Right lobe of liver (tissue), 6 donors: Measurements from ENCODE around the gene ANKRD44. TPM values are rescaled to one million over a fixed set of nuclear protein-coding genes. Genes with fewer than 3 reads are reported as not detected.

ENCODE experiments used
- ATAC-seq, 4 donors: fragments of 200-7000 bp; cut with Tn5 transposase; one replicate each; pipeline ENCODE4 v1.9.1; 2020; ENCODE audit warnings: mild to moderate bottlenecking in 4 of 4, moderate library complexity in 4 of 4
- DNase-seq, 3 donors: peaks; one replicate each; pipeline ENCODE4 v3.0.0-alpha.2; 2020
- H3K27ac ChIP-seq, 3 donors: fragments of 200-600 bp; one replicate each; pipeline ENCODE4 v1.8.0; 2022
- H3K27me3 ChIP-seq, 2 donors: fragments of 200-600 bp; one replicate each; pipeline ENCODE4 v1.8.0; 2022
- H3K36me3 ChIP-seq, 4 donors: fragments of 200-600 bp; sonication (generic) in 1 of 4; one replicate each; pipeline versions ENCODE4 v1.5.1 to v1.8.0; 2017 to 2022; ENCODE audit warnings: control low read depth in 1 of 4
- H3K4me1 ChIP-seq, 4 donors: fragments of 200-600 bp; sonication (generic) in 1 of 4; one replicate each; pipeline versions ENCODE4 v1.5.1 to v1.8.0; 2017 to 2022; ENCODE audit warnings: control low read depth in 1 of 4
- H3K4me3 ChIP-seq, 3 donors: fragments of 200-600 bp; one replicate each; pipeline ENCODE4 v1.8.0; 2022
- H3K9me3 ChIP-seq, 4 donors: fragments of 200-600 bp; sonication (generic) in 1 of 4; one replicate each; pipeline versions ENCODE4 v1.5.1 to v1.8.0; 2017 to 2022; ENCODE audit warnings: control low read depth in 1 of 4
- CTCF ChIP-seq, 4 donors: fragments of 200-600 bp in 3 of 4; fragments of 450-650 bp in 1 of 4; IDR thresholded peaks; one replicate each; pipeline versions ENCODE4 v1.5.1 to v1.8.0; 2016 to 2022; ENCODE audit warnings: antibody characterized with exemption in 4 of 4, mild to moderate bottlenecking in 2 of 4
- POLR2A ChIP-seq: fragments of 450-650 bp; IDR thresholded peaks from one replicate; pipeline ENCODE4 v1.6.1; 2017; ENCODE audit warnings: antibody characterized with exemption, mild to moderate bottlenecking
- WGBS: methylation state at CpG from one replicate; pipeline ENCODE4 v1.1.6; 2018; ENCODE audit warnings: low coverage, low lambda C conversion rate; ENCODE audit not compliant: insufficient coverage; ENCODE audit errors: missing lambda C conversion rate; 5-methylcytosine and 5-hydroxymethylcytosine counted together
- intact Hi-C, 2 donors: fragments of 100-400 bp; cut with DNase I; formaldehyde crosslinking; loops; one replicate each; pipeline versions ENCODE4 v1.11.2 to v1.14.1; 2022
- total RNA-seq, 6 experiments: library from RNA; depleted of rRNA in 2 of 6; stranded (reverse); fragments of >200 nt in 2 of 6; fragmentation: NEBNext Ultra II Directional in 3 of 6; extraction: Animal tissue kit (Norgen Biotek cat#: 25700) in 3 of 6; gene quantifications; one replicate each; pipeline versions ENCODE4 v1.1.0 to v1.2.4, GENCODE V29; 2016 to 2023
- donor health status: DM: no; HTN: yes; CAD: no.
- donor health status: DM: no; HTN: no; CAD: no.
- donor health status: DM: no; HTN: no; CAD: no.
- donor health status: DM: no; HTN: yes; CAD: no.
- donor health status: DM: no; HTN: yes; CAD: no.

Gene ANKRD44
- total RNA-seq, 6 experiments from 2014 or later, result 7.9 to 19.5 (median 13.3) TPM

- no peak overlapping the region for H3K4me3 ChIP-seq
- intact Hi-C loops, result no loop called here
- no peak for TF ChIP-seq POLR2A
- no peak for TF ChIP-seq CTCF (IDR thresholded peaks at IDR 0.05)
- H3K4me1 ChIP-seq, result no peaks in the 10 kb centered on the region
- H3K27ac ChIP-seq, result no peak overlapping the region
- WGBS, result 70% methylated on average over 4 of the region's 4 CpGs
- ATAC-seq, result no peak
- H3K36me3 ChIP-seq, result peaks cover 0 to 9% (median 0%) of the 10 kb centered on the region in 4 donors
- DNase-seq, result no peak
- no peaks in the 10 kb centered on the region for H3K9me3 ChIP-seq
- H3K27me3 ChIP-seq, result no peaks in the 10 kb centered on the region
Measured at GRCh38 chr2:196989496-196989895, 321.1 kb downstream of the ANKRD44 start.

- H3K36me3 ChIP-seq, result peaks cover 0 to 5% (median 0%) of the 10 kb centered on the region in 4 donors
- ATAC-seq (no peak), DNase-seq (no peak)
- H3K9me3 ChIP-seq, result no peaks in the 10 kb centered on the region
- peak overlapping the region in 1 of 3 donors; percentile 0 for H3K27ac ChIP-seq
- TF ChIP-seq CTCF (IDR thresholded peaks at IDR 0.05) (no peak), POLR2A (no peak)
- no peak overlapping the region for H3K4me3 ChIP-seq
- intact Hi-C loops, result no loop called here
- H3K4me1 ChIP-seq, result no peaks in the 10 kb centered on the region
- no peaks in the 10 kb centered on the region for H3K27me3 ChIP-seq
- 67% methylated on average over 5 of the region's 5 CpGs for WGBS
Measured at GRCh38 chr2:196988639-196989038, 321.9 kb downstream of the ANKRD44 start.

- Histone ChIP-seq H3K9me3 (no peaks in the 10 kb centered on the region), H3K4me1 (no peaks in the 10 kb centered on the region), H3K27ac (peak overlapping the region in 1 of 3 donors; percentile 0), H3K36me3 (no peaks in the 10 kb centered on the region), H3K4me3 (no peak overlapping the region), H3K27me3 (no peaks in the 10 kb centered on the region)
- peak; percentile 57 to 88 (median 76) for ATAC-seq
- TF ChIP-seq POLR2A (no peak), CTCF (IDR thresholded peaks at IDR 0.05) (no peak)
- no peak for DNase-seq
- intact Hi-C loops, result no loop called here
- 48% methylated on average over 6 of the region's 6 CpGs for WGBS
Measured at GRCh38 chr2:196987649-196988364, 322.8 kb downstream of the ANKRD44 start.

- H3K4me1 ChIP-seq, result no peaks in the 10 kb centered on the region
- no peaks in the 10 kb centered on the region for H3K9me3 ChIP-seq
- H3K36me3 ChIP-seq, result no peaks in the 10 kb centered on the region
- ATAC-seq, result no peak
- no peak overlapping the region for H3K27ac ChIP-seq
- DNase-seq, result no peak
- no peaks in the 10 kb centered on the region for H3K27me3 ChIP-seq
- TF ChIP-seq CTCF (IDR thresholded peaks at IDR 0.05) (no peak), POLR2A (no peak)
- 57% methylated on average over 1 of the region's 1 CpG for WGBS
- no peak overlapping the region for H3K4me3 ChIP-seq
- intact Hi-C loops, result no loop called here
Measured at GRCh38 chr2:196987298-196987648, 323.3 kb downstream of the ANKRD44 start.
